Natural killer cell (primary cell): Measurements from ENCODE around the gene CD38. TPM values are rescaled to one million over a fixed set of nuclear protein-coding genes. Genes with fewer than 3 reads are reported as not detected.

ENCODE experiments used
- ATAC-seq, 3 donors: fragments of 150-1000 bp in 2 of 3; fragments of 200-7000 bp in 1 of 3; cut with Tn5 transposase; 1 replicate in 1 of 3; 2 replicates in 2 of 3; pipeline ENCODE4 v1.10.0; 2021; ENCODE audit warnings: mild to moderate bottlenecking in 2 of 3, moderate library complexity in 2 of 3
- DNase-seq, 2 donors: peaks; one replicate each; pipeline versions ENCODE4 v3.0.0 to v3.0.0-alpha.2; 2013 to 2021; ENCODE audit warnings: mixed read lengths in 1 of 2
- H3K27ac ChIP-seq: one replicate; pipeline ENCODE4 v1.5.1; 2013; ENCODE audit warnings: mild to moderate bottlenecking, low read length
- H3K27me3 ChIP-seq: one replicate; pipeline ENCODE4 v1.6.1; 2013; ENCODE audit warnings: low read length; ENCODE audit not compliant: control insufficient read depth, insufficient read depth
- H3K36me3 ChIP-seq: one replicate; pipeline ENCODE4 v1.6.1; 2013; ENCODE audit warnings: low read length; ENCODE audit not compliant: control insufficient read depth, insufficient read depth
- H3K4me1 ChIP-seq: one replicate; pipeline ENCODE4 v1.6.1; 2013; ENCODE audit warnings: low read length; ENCODE audit not compliant: control insufficient read depth, insufficient read depth
- H3K4me3 ChIP-seq: one replicate; pipeline ENCODE4 v1.5.1; 2013; ENCODE audit warnings: low read length
- H3K9me3 ChIP-seq: one replicate; pipeline ENCODE4 v1.6.1; 2013; ENCODE audit warnings: low read length; ENCODE audit not compliant: control insufficient read depth, insufficient read depth
- H3K27ac Mint-ChIP-seq, 2 donors: one replicate each; pipeline ENCODE4 v1.8.0; 2022; ENCODE audit warnings: mild to moderate bottlenecking in 2 of 2, mixed read lengths in 2 of 2, moderate library complexity in 1 of 2
- H3K27me3 Mint-ChIP-seq, 2 donors: one replicate each; pipeline ENCODE4 v1.8.0; 2022; ENCODE audit warnings: low read depth in 2 of 2, mixed read lengths in 2 of 2
- H3K36me3 Mint-ChIP-seq: one replicate; pipeline ENCODE4 v1.8.0; 2022; ENCODE audit warnings: mixed read lengths
- H3K4me1 Mint-ChIP-seq, 2 donors: one replicate each; pipeline ENCODE4 v1.8.0; 2022; ENCODE audit warnings: mixed read lengths in 2 of 2
- H3K4me3 Mint-ChIP-seq: one replicate; pipeline ENCODE4 v1.8.0; 2022; ENCODE audit warnings: mild to moderate bottlenecking, moderate library complexity, mixed read lengths
- H3K9me3 Mint-ChIP-seq, 2 donors: one replicate each; pipeline ENCODE4 v1.8.0; 2022; ENCODE audit warnings: mixed read lengths in 2 of 2
- CTCF ChIP-seq: fragments of 200-600 bp; IDR thresholded peaks from one replicate; pipeline ENCODE4 v1.8.0; 2022; ENCODE audit warnings: antibody characterized with exemption
- WGBS: methylation state at CpG from one replicate; pipeline ENCODE4 v1.1.7; 2013; ENCODE audit warnings: missing lambda C conversion rate; ENCODE audit not compliant: insufficient coverage; 5-methylcytosine and 5-hydroxymethylcytosine counted together
- intact Hi-C: fragments of 100-400 bp; cut with micrococcal nuclease; formaldehyde crosslinking; loops from one replicate; pipeline ENCODE4 v1.14.2; 2022
- total RNA-seq, 4 donors: library from RNA; stranded (reverse); fragments of 120-200 nt in 1 of 4; gene quantifications; one replicate each; pipeline versions ENCODE4 v1.2.3 to v1.2.4, GENCODE V29; 2013 to 2022

The CD38 gene
- total RNA-seq, 3 donors from 2014 or later (not counting 1 experiment from before 2014, with no cell fraction given), result 91.8 to 124 (median 98.8) TPM

- Mint-ChIP-seq H3K27me3 (no peaks in the 10 kb centered on the region), H3K27ac (peak overlapping the region; percentile 24 to 54), H3K9me3 (no peaks in the 10 kb centered on the region), H3K36me3 (no peaks in the 10 kb centered on the region), H3K4me1 (peaks cover 49 to 52% of the 10 kb centered on the region in 2 donors), H3K4me3 (no peak overlapping the region)
- peaks cover 13% of the 10 kb centered on the region for H3K4me1 ChIP-seq
- WGBS, result 73% methylated on average over 5 of the region's 5 CpGs
- no peak overlapping the region for H3K27ac ChIP-seq
- intact Hi-C loops, result loop anchor here (1.0 to 5.0 kb wide), 5 partner anchors 74 to 461 kb away; no protein-coding TSS in a partner anchor
- H3K27me3 ChIP-seq, result no peaks in the 10 kb centered on the region
- TF ChIP-seq CTCF, result peak; percentile 78
- ATAC-seq, result peak; percentile 74 to 83 (median 77)
- H3K9me3 ChIP-seq, result no peaks in the 10 kb centered on the region
- no peak overlapping the region for H3K4me3 ChIP-seq
- DNase-seq, result peak in 1 of 2 donors; percentile 78
- no peaks in the 10 kb centered on the region for H3K36me3 ChIP-seq
These were observed 27.7 kb downstream of the CD38 start for GRCh38 chr4:15805583-15806517.

- H3K4me1 Mint-ChIP-seq, result peaks cover 52 to 67% of the 10 kb centered on the region in 2 donors
- peak overlapping the region; percentile 71 to 91 for H3K27ac Mint-ChIP-seq
- H3K36me3 Mint-ChIP-seq, result no peaks in the 10 kb centered on the region
- no peak overlapping the region for H3K27ac ChIP-seq
- peaks cover 13% of the 10 kb centered on the region for H3K4me1 ChIP-seq
- no peaks in the 10 kb centered on the region for H3K9me3 Mint-ChIP-seq
- no peaks in the 10 kb centered on the region for H3K9me3 ChIP-seq
- WGBS, result 25% methylated on average over 4 of the region's 5 CpGs
- no peaks in the 10 kb centered on the region for H3K36me3 ChIP-seq
- ATAC-seq, result peak; percentile 62 to 77 (median 68)
- TF ChIP-seq CTCF, result no peak
- intact Hi-C loops, result loop anchor here (5.0 kb wide), 2 partner anchors 77 to 458 kb away; no protein-coding TSS in a partner anchor
- H3K27me3 Mint-ChIP-seq, result no peaks in the 10 kb centered on the region
- H3K27me3 ChIP-seq, result no peaks in the 10 kb centered on the region
- peak overlapping the region; percentile 67 for H3K4me3 Mint-ChIP-seq
- no peak overlapping the region for H3K4me3 ChIP-seq
- DNase-seq, result peak in 1 of 2 donors; percentile 15
These were observed 30.9 kb downstream of the CD38 start for GRCh38 chr4:15809058-15809457.

- DNase-seq, result no peak
- no peaks in the 10 kb centered on the region for H3K36me3 Mint-ChIP-seq
- Histone ChIP-seq H3K27me3 (no peaks in the 10 kb centered on the region), H3K9me3 (no peaks in the 10 kb centered on the region), H3K27ac (no peak overlapping the region), H3K4me1 (peaks cover 13% of the 10 kb centered on the region), H3K4me3 (no peak overlapping the region), H3K36me3 (no peaks in the 10 kb centered on the region)
- TF ChIP-seq CTCF, result no peak
- intact Hi-C loops, result loop anchor here (5.0 kb wide), 2 partner anchors 77 to 458 kb away; no protein-coding TSS in a partner anchor
- 65% methylated on average over 5 of the region's 5 CpGs for WGBS
- peak in 2 of 3 donors; percentile 5 to 8 for ATAC-seq
- H3K27me3 Mint-ChIP-seq, result no peaks in the 10 kb centered on the region
- H3K4me1 Mint-ChIP-seq, result peaks cover 53 to 71% of the 10 kb centered on the region in 2 donors
- H3K4me3 Mint-ChIP-seq, result peak overlapping the region; percentile 67
- H3K9me3 Mint-ChIP-seq, result no peaks in the 10 kb centered on the region
- H3K27ac Mint-ChIP-seq, result peak overlapping the region; percentile 71 to 91
These were observed 31.3 kb downstream of the CD38 start for GRCh38 chr4:15809466-15809865.
